ENCODE measurements around the gene UPK3B.
"Not testable (repeated sequence)": the region's sequence is repeated elsewhere in the genome, so short reads cannot be mapped to it uniquely, and the experiment has no call there.

DNA sequence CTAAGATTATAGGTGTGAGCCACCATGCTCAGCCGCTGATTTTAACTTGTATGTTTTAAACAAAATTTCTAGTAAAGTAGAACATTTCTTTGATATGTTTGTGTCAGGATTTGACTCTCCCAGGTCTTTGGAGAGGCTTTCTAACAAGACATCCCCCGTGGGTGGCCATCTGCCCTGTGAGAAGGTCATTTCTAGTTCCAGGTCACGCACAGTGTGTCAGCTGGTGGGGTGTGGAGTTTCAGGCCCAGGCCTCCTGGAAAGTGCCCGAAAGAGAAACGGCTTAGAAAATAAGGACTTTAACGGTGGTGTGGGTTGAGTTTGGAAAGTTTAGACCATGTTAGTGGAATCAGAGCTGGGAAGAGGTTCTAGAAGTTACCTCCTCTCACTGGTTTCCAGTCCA lies 37.3 kb upstream of the UPK3B start:
- not testable (repeated sequence) for TF ChIP-seq ZKSCAN8 (CRISPR knock-in tag; IDR thresholded peaks at IDR 0.05; ENCODE audit: borderline replicate concordance); NONO (IDR thresholded peaks at IDR 0.05); NONO (CRISPR knock-in tag; conservative IDR thresholded peaks at IDR 0.05); ZNF225 (CRISPR knock-in tag; IDR thresholded peaks at IDR 0.05); CBFB (CRISPR knock-in tag; IDR thresholded peaks at IDR 0.05)
- TF ChIP-seq, protein P1, sequence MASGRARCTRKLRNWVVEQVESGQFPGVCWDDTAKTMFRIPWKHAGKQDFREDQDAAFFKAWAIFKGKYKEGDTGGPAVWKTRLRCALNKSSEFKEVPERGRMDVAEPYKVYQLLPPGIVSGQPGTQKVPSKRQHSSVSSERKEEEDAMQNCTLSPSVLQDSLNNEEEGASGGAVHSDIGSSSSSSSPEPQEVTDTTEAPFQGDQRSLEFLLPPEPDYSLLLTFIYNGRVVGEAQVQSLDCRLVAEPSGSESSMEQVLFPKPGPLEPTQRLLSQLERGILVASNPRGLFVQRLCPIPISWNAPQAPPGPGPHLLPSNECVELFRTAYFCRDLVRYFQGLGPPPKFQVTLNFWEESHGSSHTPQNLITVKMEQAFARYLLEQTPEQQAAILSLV (CRISPR knock-in tag; IDR thresholded peaks at IDR 0.05; ENCODE audit: borderline replicate concordance): not testable (repeated sequence)
- TF ChIP-seq, protein P2, sequence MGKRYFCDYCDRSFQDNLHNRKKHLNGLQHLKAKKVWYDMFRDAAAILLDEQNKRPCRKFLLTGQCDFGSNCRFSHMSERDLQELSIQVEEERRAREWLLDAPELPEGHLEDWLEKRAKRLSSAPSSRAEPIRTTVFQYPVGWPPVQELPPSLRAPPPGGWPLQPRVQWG (CRISPR knock-in tag; IDR thresholded peaks at IDR 0.05; ENCODE audit: borderline replicate concordance, low read depth): not testable (repeated sequence)

Measured in HepG2 (cell line).